ENCODE data around the gene DDX1. TPM values are rescaled to one million over a fixed set of nuclear protein-coding genes. Genes with fewer than 3 reads are reported as not detected.
"Not testable (repeated sequence)": the region's sequence is repeated elsewhere in the genome, so short reads cannot be mapped to it uniquely, and the experiment has no call there.

DDX1 gene
- total RNA-seq (10 to 100 TPM; 39.4 to 91.2 (median 85.0) TPM), polyA plus RNA-seq (100 to 1,000 TPM in 1 of 3 donors, 10 to 100 TPM in 2; 52.4 to 122 (median 64.3) TPM)
- long read RNA-seq, donor 1, transcript DDX1-201 (26 exons, 2,739 nt): major isoform, 19 of 32 reads
- long read RNA-seq, donor 1, partial matches to known transcripts: 12 of 32 reads
- long read RNA-seq, donor 1, other reads (novel, unspliced or antisense): 0 of 32 reads
- long read RNA-seq, donor 2, partial matches to known transcripts: 9 of 14 reads
- long read RNA-seq, donor 2, other reads (novel, unspliced or antisense): 0 of 14 reads
- long read RNA-seq, donor 3, transcript DDX1-201 (26 exons, 2,739 nt): major isoform, 16 of 17 reads
- long read RNA-seq, donor 3, partial matches to known transcripts: 0 of 17 reads
- long read RNA-seq, donor 3, other reads (novel, unspliced or antisense): 0 of 17 reads
- long read RNA-seq, donor 4, transcript DDX1-201 (26 exons, 2,739 nt): major isoform, 33 of 50 reads
- long read RNA-seq, donor 4, partial matches to known transcripts: 14 of 50 reads
- long read RNA-seq, donor 4, other reads (novel, unspliced or antisense): 3 of 50 reads
- long read RNA-seq, donor 5, transcript DDX1-201 (26 exons, 2,739 nt): major isoform, 151 of 166 reads
- long read RNA-seq, donor 5, partial matches to known transcripts: 4 of 166 reads
- long read RNA-seq, donor 5, other reads (novel, unspliced or antisense): 11 of 166 reads
- long read RNA-seq, donor 6, transcript DDX1-201 (26 exons, 2,739 nt): major isoform, 25 of 32 reads
- long read RNA-seq, donor 6, partial matches to known transcripts: 6 of 32 reads
- long read RNA-seq, donor 6, other reads (novel, unspliced or antisense): 1 of 32 reads
- long read RNA-seq, donor 7, transcript DDX1-201 (26 exons, 2,739 nt): major isoform, 5 of 12 reads
- long read RNA-seq, donor 7, partial matches to known transcripts: 7 of 12 reads
- long read RNA-seq, donor 7, other reads (novel, unspliced or antisense): 0 of 12 reads
- long read RNA-seq, donor 8, transcript DDX1-201 (26 exons, 2,739 nt): major isoform, 17 of 26 reads
- long read RNA-seq, donor 8, partial matches to known transcripts: 9 of 26 reads
- long read RNA-seq, donor 8, other reads (novel, unspliced or antisense): 0 of 26 reads
- long read RNA-seq, donor 9, transcript DDX1-201 (26 exons, 2,739 nt): major isoform, 17 of 34 reads
- long read RNA-seq, donor 9, partial matches to known transcripts: 15 of 34 reads
- long read RNA-seq, donor 9, other reads (novel, unspliced or antisense): 0 of 34 reads
- long read RNA-seq, donor 10, transcript DDX1-201 (26 exons, 2,739 nt): major isoform, 8 of 16 reads
- long read RNA-seq, donor 10, partial matches to known transcripts: 6 of 16 reads
- long read RNA-seq, donor 10, other reads (novel, unspliced or antisense): 0 of 16 reads

GRCh38 chr2:15591692-15592463 is at the start of gene DDX1:
TSS of gene DDX1 (plus strand) at chr2:15591868. CDS start at chr2:15591934, 66 bp downstream.
- intact Hi-C loops (cut with DNase I): no loop called here

GRCh38 chr2:15542269-15542668 is 49.4 kb upstream of the DDX1 start:
- H3K4me1 ChIP-seq (replicated peaks in 1 of 2); DNase-seq; H3K36me3 ChIP-seq (replicated peaks in 1 of 2); H3K9me3 ChIP-seq (replicated peaks in 1 of 3); intact Hi-C loops (cut with DNase I); H3K27me3 ChIP-seq; H3K27ac ChIP-seq; H3K4me3 ChIP-seq: not testable (repeated sequence)
- WGBS, 4 donors: 75 to 93% (median 92%) methylated on average over 1 to 3 of the region's 6 CpGs

More at GRCh38 chr2:15591692-15592463, at the start of gene DDX1:
- no peaks in the 10 kb centered on the region for H3K9me3 ChIP-seq (replicated peaks in 1 of 3)
- peaks cover 14 to 35% of the 10 kb centered on the region in 2 donors for H3K4me1 ChIP-seq (replicated peaks in 1 of 2)
- H3K27ac ChIP-seq: peak within 1 kb of the TSS; percentile 70 to 98 (median 96)
- 0 to 2% (median 1%) methylated on average over 19 to 68 of the region's 68 CpGs for WGBS, 4 donors
- peak; percentile 47 to 85 for TF ChIP-seq POLR2A (IDR thresholded peaks at IDR 0.05)
- TF ChIP-seq CTCF (IDR thresholded peaks at IDR 0.05): peak in 1 of 6 experiments; percentile 22
- H3K36me3 ChIP-seq (replicated peaks in 1 of 2): peaks cover 0 to 18% of the 10 kb centered on the region in 2 donors
- peak; percentile 85 to 92 (median 87) for DNase-seq
- peak within 1 kb of the TSS; percentile 4 to 100 (median 54) for H3K4me3 ChIP-seq
- no peaks in the 10 kb centered on the region for H3K27me3 ChIP-seq

- Histone ChIP-seq H3K4me1 (replicated peaks in 1 of 2) (no peaks in the 10 kb centered on the region), H3K27ac (no peak overlapping the region), H3K4me3 (no peak overlapping the region), H3K36me3 (replicated peaks in 1 of 2) (peaks cover 0 to 2% of the 10 kb centered on the region in 2 donors), H3K27me3 (no peaks in the 10 kb centered on the region), H3K9me3 (replicated peaks in 1 of 3) (no peaks in the 10 kb centered on the region)
- DNase-seq: no peak
- WGBS, 4 donors: 92 to 98% (median 95%) methylated on average over 3 of the region's 3 CpGs
- intact Hi-C loops (cut with DNase I): no loop called here
- TF ChIP-seq CTCF (IDR thresholded peaks at IDR 0.05) (no peak), POLR2A (IDR thresholded peaks at IDR 0.05) (no peak)
Observed at GRCh38 chr2:15543053-15543452, 48.6 kb upstream of the DDX1 start.

- Histone ChIP-seq H3K27ac (no peak overlapping the region), H3K27me3 (no peaks in the 10 kb centered on the region), H3K4me1 (replicated peaks in 1 of 2) (no peaks in the 10 kb centered on the region), H3K4me3 (no peak overlapping the region), H3K36me3 (replicated peaks in 1 of 2) (peaks cover 0 to 3% of the 10 kb centered on the region in 2 donors), H3K9me3 (replicated peaks in 1 of 3) (no peaks in the 10 kb centered on the region)
- intact Hi-C loops (cut with DNase I): no loop called here
- TF ChIP-seq CTCF (IDR thresholded peaks at IDR 0.05) (no peak), POLR2A (IDR thresholded peaks at IDR 0.05) (no peak)
- WGBS, 4 donors: 94 to 98% (median 95%) methylated on average over 6 of the region's 6 CpGs
- DNase-seq: no peak
Observed at GRCh38 chr2:15543541-15543940, 48.1 kb upstream of the DDX1 start.

All from adrenal gland (tissue), 19 donors.